ENCODE results near the gene ZMIZ2. TPM values are rescaled to one million over a fixed set of nuclear protein-coding genes. Genes with fewer than 3 reads are reported as not detected.
"Not testable (repeated sequence)": the region's sequence is repeated elsewhere in the genome, so short reads cannot be mapped to it uniquely, and the experiment has no call there.

ZMIZ2 gene, protein sequence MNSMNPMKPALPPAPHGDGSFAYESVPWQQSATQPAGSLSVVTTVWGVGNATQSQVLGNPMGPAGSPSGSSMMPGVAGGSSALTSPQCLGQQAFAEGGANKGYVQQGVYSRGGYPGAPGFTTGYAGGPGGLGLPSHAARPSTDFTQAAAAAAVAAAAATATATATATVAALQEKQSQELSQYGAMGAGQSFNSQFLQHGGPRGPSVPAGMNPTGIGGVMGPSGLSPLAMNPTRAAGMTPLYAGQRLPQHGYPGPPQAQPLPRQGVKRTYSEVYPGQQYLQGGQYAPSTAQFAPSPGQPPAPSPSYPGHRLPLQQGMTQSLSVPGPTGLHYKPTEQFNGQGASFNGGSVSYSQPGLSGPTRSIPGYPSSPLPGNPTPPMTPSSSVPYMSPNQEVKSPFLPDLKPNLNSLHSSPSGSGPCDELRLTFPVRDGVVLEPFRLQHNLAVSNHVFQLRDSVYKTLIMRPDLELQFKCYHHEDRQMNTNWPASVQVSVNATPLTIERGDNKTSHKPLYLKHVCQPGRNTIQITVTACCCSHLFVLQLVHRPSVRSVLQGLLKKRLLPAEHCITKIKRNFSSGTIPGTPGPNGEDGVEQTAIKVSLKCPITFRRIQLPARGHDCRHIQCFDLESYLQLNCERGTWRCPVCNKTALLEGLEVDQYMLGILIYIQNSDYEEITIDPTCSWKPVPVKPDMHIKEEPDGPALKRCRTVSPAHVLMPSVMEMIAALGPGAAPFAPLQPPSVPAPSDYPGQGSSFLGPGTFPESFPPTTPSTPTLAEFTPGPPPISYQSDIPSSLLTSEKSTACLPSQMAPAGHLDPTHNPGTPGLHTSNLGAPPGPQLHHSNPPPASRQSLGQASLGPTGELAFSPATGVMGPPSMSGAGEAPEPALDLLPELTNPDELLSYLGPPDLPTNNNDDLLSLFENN
- 32.2 and 49.0 TPM in 2 replicates for total RNA-seq

DNA sequence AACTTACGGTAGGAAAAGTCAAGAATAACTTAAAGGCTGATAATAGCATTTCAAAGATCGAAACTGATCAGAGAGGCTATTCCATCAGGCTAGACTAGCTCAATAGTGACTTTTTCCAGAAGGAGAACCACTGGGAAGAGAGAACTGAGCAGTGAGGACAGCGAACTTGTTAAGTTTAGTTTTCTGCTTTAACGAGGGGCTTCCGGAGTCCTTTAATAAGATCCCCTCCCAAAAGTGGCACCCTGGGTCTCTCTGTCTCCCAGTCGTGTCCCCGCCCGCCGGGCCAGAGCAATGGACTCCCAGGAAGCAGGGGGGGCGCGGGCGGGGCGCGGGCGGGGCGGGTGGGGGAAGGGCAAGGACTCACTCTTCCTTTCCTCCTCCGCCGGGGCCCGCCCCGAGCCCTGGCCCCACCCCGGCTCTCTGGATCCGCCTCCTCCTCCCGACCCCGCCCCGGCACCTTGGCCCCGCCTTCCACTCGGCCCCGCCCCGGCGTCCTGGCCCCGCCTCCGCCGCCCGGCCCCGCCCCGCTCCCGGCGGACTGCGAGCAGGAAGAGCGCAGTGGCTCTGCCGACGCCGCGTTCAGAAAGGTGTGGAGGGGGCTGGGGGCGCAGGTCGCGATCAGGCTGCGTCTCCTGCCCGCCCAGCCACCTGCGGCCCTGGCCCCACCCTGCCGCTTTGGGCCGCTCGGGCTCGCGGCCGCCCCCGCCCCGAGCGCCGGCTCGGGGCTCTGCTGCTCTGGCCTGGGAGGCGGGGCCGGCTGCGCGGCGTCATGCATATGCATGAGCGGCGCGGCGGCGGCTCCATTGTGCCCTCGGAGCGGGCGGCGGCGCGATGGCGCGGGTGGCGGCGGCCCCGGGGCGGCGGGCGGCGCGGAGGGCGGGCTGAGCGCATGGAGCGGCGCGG lies at the start of gene ZMIZ2:
TSS of gene ZMIZ2 (plus strand) at position 803 of the 903 bp plus-strand sequence. CDS start 7,403 bp downstream, outside the sequence.
- no peak for DNase-seq (ENCODE audit: extremely low read depth, low read depth, low spot score)

DNA sequence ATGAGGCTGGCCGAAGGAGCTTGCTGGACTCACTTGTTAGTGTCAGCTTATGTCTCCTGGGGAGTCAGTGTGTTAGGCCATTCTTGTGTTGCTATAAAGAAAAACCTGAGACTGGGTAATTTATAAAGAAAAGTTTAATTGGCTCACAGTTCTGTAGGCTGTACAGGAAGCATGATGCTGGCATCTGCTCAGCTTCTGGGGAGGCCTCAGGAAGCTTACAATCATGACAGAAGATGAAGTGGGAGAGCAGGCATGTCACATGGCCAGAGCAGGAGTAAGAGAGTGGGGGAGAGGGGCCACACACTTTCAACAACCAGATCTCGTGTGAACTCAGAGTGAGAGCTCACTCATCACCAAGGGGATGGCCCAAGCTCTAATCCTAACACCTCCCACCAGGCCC lies 49.0 kb upstream of the ZMIZ2 start:
- not testable (repeated sequence) for DNase-seq (ENCODE audit: extremely low read depth, low read depth, low spot score)

DNA sequence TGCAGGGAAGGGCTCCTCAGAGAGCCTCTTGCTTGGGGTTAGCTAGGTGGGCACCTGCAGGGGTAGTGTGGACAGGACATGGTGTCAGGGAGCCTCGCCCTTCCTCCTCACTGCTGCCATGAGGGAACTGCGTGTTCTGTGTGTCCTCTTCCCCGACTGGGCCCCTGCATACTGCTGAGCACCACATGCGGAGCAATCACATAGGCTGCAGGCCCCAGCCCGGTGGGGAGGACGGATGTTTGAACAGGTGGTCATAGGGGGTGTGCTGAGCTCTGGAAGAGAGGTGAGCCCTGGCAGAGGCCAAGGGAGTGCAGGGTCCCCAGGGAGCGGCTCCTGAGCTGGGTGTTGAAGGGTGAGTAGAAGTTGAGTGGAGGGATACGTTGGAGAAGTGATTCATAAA lies 48.3 kb upstream of the ZMIZ2 start:
- DNase-seq (ENCODE audit: extremely low read depth, low read depth, low spot score): no peak

DNA sequence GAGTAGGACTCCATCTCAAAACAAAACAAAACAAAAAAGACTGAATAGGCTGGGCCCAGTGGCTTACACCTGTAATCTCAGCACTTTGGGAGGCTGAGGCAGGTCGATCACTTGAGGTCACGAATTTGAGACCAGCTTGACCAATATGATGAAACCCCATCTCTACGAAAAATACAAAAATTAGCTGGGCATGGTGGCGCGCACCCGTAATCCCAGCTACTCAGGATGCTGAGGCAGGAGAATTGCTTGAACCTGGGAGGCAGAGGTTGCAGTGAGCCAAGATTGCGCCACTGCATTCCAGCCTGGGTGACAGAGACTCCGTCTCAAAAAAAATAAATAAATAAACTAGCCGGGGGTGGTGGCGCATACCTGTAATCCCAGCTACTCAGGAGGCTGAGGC lies 45.3 kb upstream of the ZMIZ2 start:
- DNase-seq (ENCODE audit: extremely low read depth, low read depth, low spot score): not testable (repeated sequence)

DNA sequence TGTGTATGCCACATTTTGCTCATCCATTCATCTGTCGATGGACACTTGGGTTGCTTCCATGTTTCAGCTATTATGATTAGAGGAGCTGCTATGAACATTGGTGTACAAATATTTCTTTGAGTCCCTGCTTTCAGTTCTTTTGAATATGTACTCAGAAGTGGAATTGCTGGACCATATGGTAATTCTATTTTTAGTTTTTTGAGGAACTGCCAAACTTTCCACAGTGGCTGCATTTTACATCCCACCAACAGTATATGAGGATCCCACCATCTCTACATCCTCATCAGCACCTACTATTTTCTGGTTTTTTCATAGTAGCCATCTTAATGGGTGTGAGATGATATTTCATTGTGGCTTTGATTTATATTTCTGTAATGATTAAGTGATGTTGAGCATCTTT lies 44.7 kb upstream of the ZMIZ2 start:
- DNase-seq (ENCODE audit: extremely low read depth, low read depth, low spot score): no peak

DNA sequence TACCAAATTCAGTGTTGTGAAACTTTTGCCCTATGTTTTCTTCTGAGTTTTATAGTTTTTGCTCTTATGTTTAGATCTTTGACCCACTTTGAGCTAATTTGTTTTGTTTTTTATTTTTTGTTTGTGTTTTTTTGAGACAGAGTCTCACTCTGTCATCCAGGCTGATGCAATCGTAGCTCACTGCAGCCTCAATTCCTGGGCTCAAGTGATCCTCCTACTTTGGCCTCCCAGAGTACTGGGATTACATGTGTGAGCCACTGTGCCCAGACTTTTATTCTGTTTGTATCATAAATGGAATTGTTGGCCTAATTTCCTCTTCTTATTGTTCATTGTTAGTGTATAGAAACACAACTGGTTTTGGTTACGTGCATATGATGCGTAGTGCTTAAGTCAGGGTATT lies 43.2 kb upstream of the ZMIZ2 start:
- no peak for DNase-seq (ENCODE audit: extremely low read depth, low read depth, low spot score)

DNA sequence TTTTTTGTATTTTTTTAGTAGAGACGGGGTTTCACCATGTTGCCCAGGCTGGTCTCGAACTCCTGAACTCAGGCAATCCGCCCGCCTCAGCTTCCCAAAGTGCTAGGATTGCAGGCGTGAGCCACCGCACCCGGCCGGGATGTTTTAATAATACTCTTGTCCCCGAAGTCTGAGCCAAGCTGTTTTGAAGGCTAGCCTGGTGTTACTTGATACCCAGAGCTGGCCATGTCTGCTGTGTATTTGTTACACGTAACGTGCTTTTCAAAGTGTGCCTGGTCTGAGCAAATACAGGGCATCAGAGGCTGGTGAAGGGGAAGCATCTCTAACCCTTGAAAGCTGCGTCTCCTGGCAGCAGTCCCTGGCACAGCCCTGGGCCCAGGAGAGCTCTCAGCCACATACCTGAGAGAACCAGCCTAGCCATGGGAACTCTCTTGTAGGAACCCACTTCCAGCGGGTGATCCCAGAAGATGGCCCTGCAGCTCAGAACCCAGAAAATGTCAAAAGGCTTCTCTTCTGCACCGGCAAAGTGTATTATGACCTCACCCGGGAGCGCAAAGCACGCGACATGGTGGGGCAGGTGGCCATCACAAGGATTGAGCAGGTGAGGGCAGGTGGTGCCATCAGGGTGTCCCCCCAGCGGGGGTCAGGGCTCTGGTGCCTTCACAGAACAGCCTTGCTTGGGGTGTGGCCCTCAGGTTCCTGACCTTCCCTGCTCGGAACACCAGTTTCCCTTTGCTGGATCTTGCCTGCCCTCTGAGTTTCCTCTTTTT lies 41.7 kb upstream of the ZMIZ2 start:
- no peak for DNase-seq (ENCODE audit: extremely low read depth, low read depth, low spot score)

DNA sequence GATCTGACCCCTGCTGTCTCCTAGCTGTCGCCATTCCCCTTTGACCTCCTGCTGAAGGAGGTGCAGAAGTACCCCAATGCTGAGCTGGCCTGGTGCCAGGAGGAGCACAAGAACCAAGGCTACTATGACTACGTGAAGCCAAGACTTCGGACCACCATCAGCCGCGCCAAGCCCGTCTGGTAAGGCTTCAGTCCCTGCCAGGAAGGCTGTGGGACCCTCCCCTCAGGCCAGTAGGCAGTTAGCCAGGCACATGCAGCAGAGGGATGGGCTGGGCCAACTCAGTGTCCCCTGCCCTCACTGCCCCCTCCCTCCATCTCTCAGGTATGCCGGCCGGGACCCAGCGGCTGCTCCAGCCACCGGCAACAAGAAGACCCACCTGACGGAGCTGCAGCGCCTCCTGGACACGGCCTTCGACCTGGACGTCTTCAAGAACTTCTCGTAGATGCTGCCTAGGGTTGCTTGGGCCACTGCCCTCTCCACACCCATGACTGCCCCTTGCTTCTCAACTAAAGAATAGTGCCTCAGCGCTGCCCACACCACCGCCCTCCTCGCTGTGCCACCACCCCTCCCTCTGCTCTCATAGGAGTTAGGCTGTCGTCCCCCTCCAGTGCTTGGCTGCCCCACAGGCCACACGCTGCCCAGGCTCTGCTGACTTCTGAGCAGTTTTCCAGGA lies 41.0 kb upstream of the ZMIZ2 start:
- DNase-seq (ENCODE audit: extremely low read depth, low read depth, low spot score): no peak

DNA sequence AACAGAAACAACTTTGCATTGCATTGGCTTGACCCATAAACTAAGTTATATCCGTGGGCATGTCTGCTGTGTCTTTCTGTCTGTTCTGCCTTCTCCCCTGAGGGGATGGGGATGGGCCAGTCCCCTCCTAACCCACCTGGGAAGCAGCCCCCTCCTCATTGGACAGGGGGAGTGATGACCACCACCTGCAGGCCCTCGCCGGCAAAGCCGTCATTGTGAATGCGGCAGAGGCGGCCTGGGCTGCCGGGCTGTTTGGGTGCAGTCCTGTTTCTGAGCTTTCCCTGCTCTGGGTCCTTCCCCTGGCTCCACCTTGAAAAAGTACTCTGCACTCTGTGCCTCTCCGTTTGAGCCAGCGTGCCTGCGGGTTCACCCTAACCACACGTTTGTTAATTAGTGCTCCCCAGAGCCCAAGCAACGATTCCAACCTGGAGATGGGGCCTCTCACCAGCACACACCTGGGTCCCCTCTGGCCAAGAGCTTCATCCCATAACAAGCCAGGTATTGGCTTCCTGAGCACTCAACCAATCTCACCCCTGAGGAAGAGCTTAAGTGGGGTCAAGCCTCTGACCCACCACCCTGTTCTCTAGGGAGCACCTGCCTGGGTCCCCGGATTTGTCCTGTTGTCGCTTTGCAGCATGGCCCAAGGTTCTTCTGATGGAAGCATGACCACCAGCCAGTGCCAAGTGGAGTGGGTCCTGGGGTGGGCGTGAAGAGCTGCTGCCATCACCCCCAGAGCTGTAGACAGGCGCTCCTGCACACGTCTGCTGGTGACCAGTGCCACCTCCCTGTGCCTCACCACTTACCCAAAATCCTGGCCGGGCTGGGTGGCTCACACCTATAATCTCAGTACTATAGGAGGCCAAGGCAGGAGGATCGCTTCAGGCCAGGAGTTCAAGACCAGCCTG lies 39.4 kb upstream of the ZMIZ2 start:
- DNase-seq (ENCODE audit: extremely low read depth, low read depth, low spot score): no peak

DNA sequence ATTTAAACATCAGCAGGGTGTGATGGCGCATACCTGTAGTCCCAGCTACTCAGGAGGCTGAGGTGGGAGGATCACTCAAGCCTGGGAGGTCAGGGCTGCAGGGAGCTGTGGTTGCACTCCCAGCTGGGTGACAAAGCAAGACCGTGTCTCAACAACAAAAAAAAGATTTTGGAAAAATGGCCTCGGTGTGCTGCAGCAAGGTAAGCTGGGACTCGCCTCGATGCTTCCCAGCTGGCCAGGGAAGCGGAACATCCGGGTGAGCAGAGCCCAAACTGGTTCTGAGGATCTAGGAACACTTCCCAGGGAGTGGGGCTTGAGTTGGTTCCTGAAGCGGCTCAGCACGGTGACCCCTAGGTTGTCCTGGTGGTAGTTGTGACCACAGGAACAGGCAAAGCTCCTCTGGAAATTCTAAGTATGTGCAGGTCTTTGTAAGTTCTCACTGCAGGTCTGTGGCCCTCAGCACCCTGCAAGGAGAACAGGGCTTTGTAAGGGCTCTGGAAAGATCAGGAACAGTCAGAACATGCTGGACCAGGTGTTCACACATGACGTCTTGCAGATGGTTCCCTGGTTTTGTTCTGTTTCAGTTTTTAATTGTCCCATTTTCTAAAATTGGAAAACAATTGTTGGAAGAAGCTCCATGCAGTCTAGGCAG lies 38.6 kb upstream of the ZMIZ2 start:
- no peak for DNase-seq (ENCODE audit: extremely low read depth, low read depth, low spot score)

DNA sequence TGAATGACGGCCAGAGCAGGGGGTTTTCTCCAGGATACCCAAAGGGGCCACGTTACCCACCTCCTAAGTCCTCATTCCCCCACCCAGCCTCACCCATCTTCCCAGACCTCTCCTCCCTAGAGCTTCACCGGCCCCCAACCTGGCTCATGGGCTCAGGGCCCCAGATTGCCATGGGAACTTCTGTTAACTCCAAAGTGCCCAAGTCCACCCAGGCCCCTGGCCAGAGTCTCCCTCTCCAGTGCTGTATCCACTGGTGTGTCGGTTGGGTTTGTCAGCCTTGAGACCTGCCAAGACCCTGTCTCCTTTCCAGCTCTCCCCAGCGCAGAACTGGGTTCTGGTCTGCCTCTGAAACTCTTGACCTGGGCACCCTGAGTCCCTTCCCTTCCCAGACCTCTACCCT lies 37.1 kb upstream of the ZMIZ2 start:
- no peak for DNase-seq (ENCODE audit: extremely low read depth, low read depth, low spot score)

DNA sequence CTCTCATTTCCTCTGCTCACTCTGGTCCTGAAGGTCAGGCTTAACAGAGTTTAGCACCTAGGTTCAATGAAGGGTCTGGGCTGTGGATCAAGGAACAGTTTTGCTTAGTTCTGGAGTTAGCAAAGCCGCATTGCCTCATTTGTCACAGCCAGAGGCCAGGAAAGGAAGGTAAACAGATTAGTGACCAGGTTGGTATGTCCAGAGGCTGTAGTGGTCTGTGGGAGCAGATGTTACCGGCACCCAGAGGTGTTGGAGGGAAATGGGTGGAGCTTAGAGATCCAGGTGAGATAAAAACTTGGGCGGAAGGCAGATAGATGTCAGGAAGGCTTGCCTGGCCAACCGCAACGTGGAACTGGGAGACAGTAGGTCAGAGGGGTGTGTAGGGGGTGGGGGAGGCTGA lies 36.6 kb upstream of the ZMIZ2 start:
- no peak for DNase-seq (ENCODE audit: extremely low read depth, low read depth, low spot score)

DNA sequence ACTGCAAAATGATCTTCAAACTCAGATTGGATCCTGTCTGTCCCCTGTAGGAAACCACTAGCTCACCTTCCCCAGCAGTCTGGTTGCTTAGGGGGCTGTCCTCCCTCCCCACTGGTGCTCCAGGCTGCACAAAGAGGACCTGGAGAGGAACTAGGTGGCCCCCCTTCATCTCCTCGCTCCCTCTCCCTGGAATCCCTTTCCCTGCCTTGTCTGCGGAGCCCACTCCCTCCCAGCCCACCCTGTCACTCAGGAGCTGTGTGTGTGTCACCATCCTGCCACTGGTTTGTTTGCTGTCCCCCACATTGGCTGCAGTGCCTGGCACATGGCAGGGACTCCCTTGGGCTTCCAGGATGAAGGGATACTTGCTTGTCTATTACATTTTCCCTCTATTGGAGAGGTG lies 35.5 kb upstream of the ZMIZ2 start:
- no peak for DNase-seq (ENCODE audit: extremely low read depth, low read depth, low spot score)

DNA sequence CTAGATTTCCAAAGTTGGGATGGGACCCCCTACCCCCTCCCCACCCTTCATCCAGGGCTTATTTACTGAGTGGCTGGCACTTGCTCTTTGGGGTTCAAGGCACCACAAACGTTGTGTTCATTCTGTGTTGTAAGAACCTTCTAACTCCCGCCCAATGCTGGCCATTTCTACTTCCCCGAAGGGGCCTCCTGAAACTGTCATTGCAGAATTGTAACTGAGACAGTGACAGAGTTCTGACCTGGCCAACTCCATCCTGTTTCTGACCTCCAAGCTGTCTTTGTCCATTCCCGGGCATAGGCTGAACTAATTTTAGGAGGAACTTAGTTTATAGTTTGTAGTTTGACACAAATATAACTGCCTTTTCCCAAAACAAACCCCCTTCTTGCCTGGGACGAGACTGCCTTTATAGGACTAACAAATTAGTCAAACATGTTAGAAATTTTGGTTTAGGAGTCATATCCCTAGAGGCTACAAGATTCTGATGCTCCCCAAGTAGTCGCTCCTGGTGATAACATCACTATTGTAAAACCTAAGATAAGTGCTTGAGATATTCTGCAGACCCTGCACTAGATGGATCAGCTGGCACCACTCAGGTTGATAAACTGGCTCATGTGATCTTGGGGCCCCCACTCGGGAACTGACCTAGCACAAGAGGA lies 34.8 kb upstream of the ZMIZ2 start:
- no peak for DNase-seq (ENCODE audit: extremely low read depth, low read depth, low spot score)

DNA sequence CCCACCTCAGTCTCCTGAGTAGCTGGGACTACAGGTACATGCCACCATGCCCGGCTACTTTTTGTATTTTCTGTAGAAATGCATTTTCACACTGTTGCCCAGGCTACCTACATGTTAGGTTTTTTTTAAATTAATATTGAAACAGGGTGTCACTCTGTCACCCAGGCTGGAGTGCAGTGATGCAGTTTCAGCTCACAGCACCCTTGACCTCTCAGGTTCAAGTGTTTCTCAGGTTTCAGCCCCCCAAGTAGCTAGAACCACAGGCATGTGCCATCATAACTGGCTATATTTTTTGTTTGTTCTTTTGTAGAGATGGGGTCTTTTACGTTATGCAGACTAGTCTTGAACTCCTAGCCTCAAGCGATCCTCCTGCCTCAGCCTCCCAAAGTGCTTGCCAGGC lies 32.4 kb upstream of the ZMIZ2 start:
- no peak for DNase-seq (ENCODE audit: extremely low read depth, low read depth, low spot score)

DNA sequence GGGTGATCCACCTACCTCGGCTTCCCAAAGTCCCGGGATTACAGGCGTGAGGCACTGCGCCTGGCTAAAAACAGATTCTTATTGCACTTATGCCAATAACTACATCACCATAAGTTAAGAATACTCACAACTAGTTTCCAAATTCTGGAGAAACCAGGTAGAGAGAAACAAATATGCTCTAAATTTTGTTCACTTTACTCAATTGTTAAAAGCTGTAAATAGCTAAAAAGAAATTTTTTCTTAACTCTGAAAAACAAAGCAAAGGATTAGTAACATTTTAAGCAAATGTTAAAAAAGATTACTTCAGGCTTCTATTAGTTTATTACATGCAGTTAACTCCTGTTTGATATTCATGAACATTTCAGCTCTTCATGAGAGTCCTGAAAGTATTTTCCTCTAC lies 28.3 kb upstream of the ZMIZ2 start:
- DNase-seq (ENCODE audit: extremely low read depth, low read depth, low spot score): no peak

DNA sequence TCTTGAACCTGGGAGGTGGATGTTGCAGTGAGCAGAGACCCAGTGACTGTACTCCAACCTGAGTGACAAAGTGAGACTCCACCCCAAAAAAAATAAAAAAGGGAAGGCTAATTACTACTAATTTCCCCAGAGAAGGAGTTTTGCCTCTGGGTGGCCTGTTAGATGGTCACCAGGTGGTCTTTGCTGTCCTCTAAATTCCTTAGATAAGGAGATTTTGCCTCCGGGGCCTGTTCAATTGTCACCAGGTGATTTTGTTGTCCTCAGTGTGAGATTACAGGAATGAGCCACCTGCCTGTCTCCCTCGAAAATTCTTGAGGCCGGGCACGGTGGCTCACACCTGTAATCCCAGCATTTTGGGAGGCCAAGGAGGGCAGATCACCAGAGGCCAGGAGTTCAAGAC lies 24.4 kb upstream of the ZMIZ2 start:
- DNase-seq (ENCODE audit: extremely low read depth, low read depth, low spot score): no peak

Measured in glomerular endothelial cell (primary cell).